SK-N-MC (cell line): ENCODE measurements around the gene NOS1.

ENCODE experiments used
- EZH2 ChIP-seq: fragments of 200-600 bp; sonication (generic); IDR thresholded peaks from one replicate; pipeline ENCODE4 v1.6.1; 2017; ENCODE audit warnings: antibody characterized with exemption
- POLR2AphosphoS5 ChIP-seq: IDR thresholded peaks from 2 replicates; pipeline ENCODE4 v1.6.1; 2012; ENCODE audit warnings: mild to moderate bottlenecking, low read depth, low read length, borderline replicate concordance

DNA sequence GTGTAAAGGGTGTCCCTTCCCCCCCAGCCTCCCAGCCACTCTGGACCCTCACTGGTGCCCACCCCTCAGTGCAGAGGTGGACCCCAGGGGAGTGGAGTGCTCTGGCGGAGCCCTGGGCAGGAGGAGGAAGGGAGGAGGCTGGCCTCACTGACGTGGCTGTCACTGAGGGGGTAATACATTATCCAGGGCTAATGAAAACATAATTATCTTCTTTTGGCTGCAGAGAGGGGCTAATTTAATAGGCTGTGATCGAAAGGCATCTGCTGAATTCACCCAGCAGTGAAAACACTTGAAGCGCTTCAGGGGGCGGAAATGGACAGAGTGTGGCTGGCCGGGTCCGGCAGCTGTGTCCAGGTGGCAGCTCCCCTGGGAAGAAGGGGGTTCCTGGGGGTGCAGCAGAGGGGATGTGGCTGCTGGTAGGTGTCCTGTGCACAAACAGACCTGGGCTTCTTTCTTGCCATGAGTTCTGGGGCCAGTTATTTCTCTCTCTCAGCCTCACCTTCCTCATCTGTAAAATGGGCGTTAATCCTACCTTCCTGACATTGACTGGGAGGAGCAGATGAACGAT, 3.7 kb upstream of the NOS1 start:
- TF ChIP-seq EZH2 (no peak), POLR2AphosphoS5 (no peak)
